H9 (cell line): Measurements from ENCODE around the gene UGT1A8. TPM values are rescaled to one million over a fixed set of nuclear protein-coding genes. Genes with fewer than 3 reads are reported as not detected.

Experiments
- DNase-seq: peaks from one replicate; pipeline ENCODE4 v3.0.0-alpha.2; 2017
- H2AFZ ChIP-seq: one replicate; pipeline ENCODE4 v1.6.1; 2013; ENCODE audit warnings: mild to moderate bottlenecking, low read length, control low read depth, moderate library complexity
- H2AK5ac ChIP-seq: 2 replicates; pipeline ENCODE4 v1.6.1; 2013; ENCODE audit warnings: low read length, control low read depth, mixed read lengths; ENCODE audit not compliant: insufficient read length
- H2BK120ac ChIP-seq: one replicate; pipeline ENCODE4 v1.6.1; 2013; ENCODE audit warnings: low read depth, mild to moderate bottlenecking, low read length, control low read depth, inconsistent platforms; ENCODE audit not compliant: poor library complexity, severe bottlenecking
- H2BK12ac ChIP-seq: 2 replicates; pipeline ENCODE4 v1.6.1; 2013; ENCODE audit warnings: low read length, control low read depth, mixed read lengths, low read depth; ENCODE audit not compliant: insufficient read length
- H2BK15ac ChIP-seq: 2 replicates; pipeline ENCODE4 v1.6.1; 2013; ENCODE audit warnings: low read depth, low read length, control low read depth
- H2BK20ac ChIP-seq: one replicate; pipeline ENCODE4 v1.6.1; 2013; ENCODE audit warnings: low read depth, mild to moderate bottlenecking, low read length, control low read depth, inconsistent platforms; ENCODE audit not compliant: poor library complexity, severe bottlenecking
- H2BK5ac ChIP-seq: 2 replicates; pipeline ENCODE4 v1.6.1; 2013; ENCODE audit warnings: low read length, control low read depth, mixed read lengths; ENCODE audit not compliant: insufficient read length
- H3K14ac ChIP-seq: 2 replicates; pipeline ENCODE4 v1.6.1; 2013; ENCODE audit warnings: low read length, control low read depth; ENCODE audit not compliant: insufficient read depth
- H3K18ac ChIP-seq: 2 replicates; pipeline ENCODE4 v1.6.1; 2013; ENCODE audit warnings: low read depth, mild to moderate bottlenecking, mixed read lengths, low read length, control low read depth; ENCODE audit not compliant: insufficient read length
- H3K23ac ChIP-seq: 2 replicates; pipeline ENCODE4 v1.6.1; 2013; ENCODE audit warnings: low read length, control low read depth, mixed read lengths, low read depth; ENCODE audit not compliant: insufficient read length
- H3K23me2 ChIP-seq: 2 replicates; pipeline ENCODE4 v1.6.1; 2013; ENCODE audit warnings: low read depth, mild to moderate bottlenecking, mixed read lengths, low read length, control low read depth; ENCODE audit not compliant: insufficient read length, poor library complexity, severe bottlenecking
- H3K27ac ChIP-seq: 2 replicates; pipeline ENCODE4 v1.5.1; 2013; ENCODE audit warnings: low read length, control low read depth, mixed read lengths, low read depth; ENCODE audit not compliant: insufficient read length
- H3K27me3 ChIP-seq: 2 replicates; pipeline ENCODE4 v1.6.1; 2013; ENCODE audit warnings: low read length, control low read depth, inconsistent platforms; ENCODE audit not compliant: insufficient read depth
- H3K4ac ChIP-seq: 2 replicates; pipeline ENCODE4 v1.6.1; 2013; ENCODE audit warnings: low read depth, mild to moderate bottlenecking, control low read depth, inconsistent platforms, low read length, moderate library complexity
- H3K4me1 ChIP-seq: 2 replicates; pipeline ENCODE4 v1.6.1; 2013; ENCODE audit warnings: low read length, control low read depth, inconsistent platforms; ENCODE audit not compliant: insufficient read depth
- H3K4me2 ChIP-seq: 2 replicates; pipeline ENCODE4 v1.6.1; 2013; ENCODE audit warnings: low read length, control low read depth, mixed read lengths; ENCODE audit not compliant: insufficient read length, insufficient read depth
- H3K56ac ChIP-seq: 2 replicates; pipeline ENCODE4 v1.6.1; 2013; ENCODE audit warnings: low read depth, mild to moderate bottlenecking, mixed read lengths, low read length, control low read depth; ENCODE audit not compliant: insufficient read length
- H3K79me1 ChIP-seq: 2 replicates; pipeline ENCODE4 v1.6.1; 2013; ENCODE audit warnings: low read depth, mild to moderate bottlenecking, moderate library complexity, low read length, control low read depth, inconsistent platforms; ENCODE audit not compliant: insufficient read depth, poor library complexity, severe bottlenecking
- H3K79me2 ChIP-seq: 2 replicates; pipeline ENCODE4 v1.6.1; 2013; ENCODE audit warnings: low read length, control low read depth, inconsistent platforms; ENCODE audit not compliant: insufficient read depth
- H3K9ac ChIP-seq: 2 replicates; pipeline ENCODE4 v1.6.1; 2013; ENCODE audit warnings: low read length, control low read depth, mixed read lengths; ENCODE audit not compliant: insufficient read length; ENCODE audit errors: extremely low read depth
- H3K9me3 ChIP-seq: one replicate; pipeline ENCODE4 v1.6.1; 2013; ENCODE audit warnings: low read depth, low read length, inconsistent platforms; ENCODE audit not compliant: control insufficient read depth
- H3T11ph ChIP-seq: one replicate; pipeline ENCODE4 v1.6.1; 2013; ENCODE audit warnings: mild to moderate bottlenecking, low read length, control low read depth, inconsistent platforms
- H4K20me1 ChIP-seq: one replicate; pipeline ENCODE4 v1.6.1; 2013; ENCODE audit not compliant: control insufficient read depth, insufficient read length, insufficient read depth
- H4K5ac ChIP-seq: 2 replicates; pipeline ENCODE4 v1.6.1; 2013; ENCODE audit warnings: low read depth, mild to moderate bottlenecking, mixed read lengths, low read length, control low read depth; ENCODE audit not compliant: insufficient read length
- H4K8ac ChIP-seq: replicated peaks from 2 replicates; pipeline ENCODE4 v1.6.1; 2013; ENCODE audit warnings: low read length, control low read depth, mixed read lengths, low read depth; ENCODE audit not compliant: insufficient read length
- H4K91ac ChIP-seq: 2 replicates; pipeline ENCODE4 v1.6.1; 2013; ENCODE audit warnings: low read depth, mild to moderate bottlenecking, moderate library complexity, mixed read lengths, low read length, control low read depth; ENCODE audit not compliant: insufficient read length
- H3K27ac Mint-ChIP-seq, 3 experiments: 2 replicates in 2 of 3; 3 replicates in 1 of 3; pipeline ENCODE4 v1.8.0; 2020 to 2021; ENCODE audit warnings: mixed read lengths in 3 of 3, mild to moderate bottlenecking in 1 of 3, moderate library complexity in 1 of 3
- H3K27me3 Mint-ChIP-seq: 2 replicates; pipeline ENCODE4 v1.8.0; 2021; ENCODE audit warnings: low read depth, mild to moderate bottlenecking, moderate library complexity, mixed read lengths
- H3K36me3 Mint-ChIP-seq, 3 experiments: 2 replicates in 2 of 3; 3 replicates in 1 of 3; pipeline ENCODE4 v1.8.0; 2020 to 2021; ENCODE audit warnings: low read depth in 3 of 3, mixed read lengths in 3 of 3; ENCODE audit not compliant: insufficient read depth in 1 of 3
- H3K4me1 Mint-ChIP-seq, 2 experiments: 2 replicates each; pipeline ENCODE4 v1.8.0; 2020; ENCODE audit warnings: mixed read lengths in 2 of 2
- H3K4me3 Mint-ChIP-seq, 2 experiments: 2 replicates in 1 of 2; 3 replicates in 1 of 2; pipeline ENCODE4 v1.8.0; 2020 to 2021; ENCODE audit warnings: mild to moderate bottlenecking in 2 of 2, mixed read lengths in 2 of 2, moderate library complexity in 1 of 2
- H3K9me3 Mint-ChIP-seq, 2 experiments: 2 replicates in 1 of 2; 3 replicates in 1 of 2; pipeline ENCODE4 v1.8.0; 2020; ENCODE audit warnings: mild to moderate bottlenecking in 2 of 2, mixed read lengths in 2 of 2, moderate library complexity in 1 of 2
- WGBS: extraction: QIAGEN DNeasy Blood & Tissue Kit; methylation state at CpG from one replicate; pipeline ENCODE4 v1.1.7; 2013; ENCODE audit warnings: missing lambda C conversion rate, low lambda C conversion rate, mixed read lengths; ENCODE audit not compliant: insufficient read length; ENCODE audit errors: extremely low coverage; 5-methylcytosine and 5-hydroxymethylcytosine counted together
- total RNA-seq: library from RNA; stranded (reverse); gene quantifications from 2 replicates; pipeline ENCODE4 v1.2.1, GENCODE V29; 2021
- TF ChIP-seq, protein P1 (sequence below): fragments of 200-600 bp; sonication (generic); conservative IDR thresholded peaks from 3 replicates; pipeline ENCODE4 v1.8.0; 2021; ENCODE audit warnings: antibody characterized with exemption, mild to moderate bottlenecking

Gene UGT1A8
- total RNA-seq, 1 experiment from 2014 or later, result not detected

DNA sequence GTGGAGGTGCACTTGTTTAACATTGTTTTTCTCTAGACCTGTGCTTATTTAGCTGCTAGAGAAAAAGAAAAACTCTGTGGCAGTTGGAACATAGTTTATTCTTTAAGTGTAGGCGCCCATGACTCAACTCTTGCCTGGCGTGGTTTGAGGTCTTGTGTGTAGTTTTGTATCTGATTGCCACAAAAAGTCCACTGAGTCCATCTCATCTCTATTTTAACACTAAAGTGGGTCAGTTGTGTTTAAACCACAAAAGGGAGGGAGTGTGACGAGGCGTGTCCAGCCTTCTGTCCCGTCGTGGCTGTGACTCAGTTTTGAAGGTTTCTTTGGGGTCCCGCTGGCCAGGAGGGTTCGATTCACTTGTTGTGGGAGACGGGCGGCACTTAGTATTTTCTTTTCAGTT lies 39.0 kb downstream of the UGT1A8 start:
- no peak overlapping the region for H2BK12ac ChIP-seq
- Mint-ChIP-seq H3K9me3 (no peaks in the 10 kb centered on the region), H3K36me3 (no peaks in the 10 kb centered on the region), H3K27ac (no peak overlapping the region), H3K27me3 (peaks cover 6% of the 10 kb centered on the region), H3K4me3 (no peak overlapping the region), H3K4me1 (no peaks in the 10 kb centered on the region)
- H2BK120ac ChIP-seq, result no peak overlapping the region
- TF ChIP-seq, protein P1, sequence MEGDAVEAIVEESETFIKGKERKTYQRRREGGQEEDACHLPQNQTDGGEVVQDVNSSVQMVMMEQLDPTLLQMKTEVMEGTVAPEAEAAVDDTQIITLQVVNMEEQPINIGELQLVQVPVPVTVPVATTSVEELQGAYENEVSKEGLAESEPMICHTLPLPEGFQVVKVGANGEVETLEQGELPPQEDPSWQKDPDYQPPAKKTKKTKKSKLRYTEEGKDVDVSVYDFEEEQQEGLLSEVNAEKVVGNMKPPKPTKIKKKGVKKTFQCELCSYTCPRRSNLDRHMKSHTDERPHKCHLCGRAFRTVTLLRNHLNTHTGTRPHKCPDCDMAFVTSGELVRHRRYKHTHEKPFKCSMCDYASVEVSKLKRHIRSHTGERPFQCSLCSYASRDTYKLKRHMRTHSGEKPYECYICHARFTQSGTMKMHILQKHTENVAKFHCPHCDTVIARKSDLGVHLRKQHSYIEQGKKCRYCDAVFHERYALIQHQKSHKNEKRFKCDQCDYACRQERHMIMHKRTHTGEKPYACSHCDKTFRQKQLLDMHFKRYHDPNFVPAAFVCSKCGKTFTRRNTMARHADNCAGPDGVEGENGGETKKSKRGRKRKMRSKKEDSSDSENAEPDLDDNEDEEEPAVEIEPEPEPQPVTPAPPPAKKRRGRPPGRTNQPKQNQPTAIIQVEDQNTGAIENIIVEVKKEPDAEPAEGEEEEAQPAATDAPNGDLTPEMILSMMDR, result no peak
- H3K4ac ChIP-seq, result no peak overlapping the region
- no peak overlapping the region for H3K23ac ChIP-seq
- H2BK20ac ChIP-seq, result no peak overlapping the region
- H2BK15ac ChIP-seq, result no peak overlapping the region
- H3K14ac ChIP-seq, result no peak overlapping the region
- H3K4me1 ChIP-seq, result no peaks in the 10 kb centered on the region
- H3K18ac ChIP-seq, result no peak overlapping the region
- no peak overlapping the region for H4K8ac ChIP-seq
- H2BK5ac ChIP-seq, result no peak overlapping the region
- H3K27ac ChIP-seq, result no peak overlapping the region
- H2AK5ac ChIP-seq, result no peak overlapping the region
- H3K79me2 ChIP-seq, result no peaks in the 10 kb centered on the region
- H4K5ac ChIP-seq, result no peak overlapping the region
- H3K56ac ChIP-seq, result no peak overlapping the region
- no peaks in the 10 kb centered on the region for H3K23me2 ChIP-seq
- H3K9ac ChIP-seq, result no peak overlapping the region
- no peak overlapping the region for H4K91ac ChIP-seq
- no CpG with 5 or more reads among the region's 10 CpGs for WGBS
- H2AFZ ChIP-seq, result no peak overlapping the region
- DNase-seq, result no peak
- H3K4me2 ChIP-seq, result no peak overlapping the region
- H4K20me1 ChIP-seq, result no peaks in the 10 kb centered on the region
- no peak overlapping the region for H3T11ph ChIP-seq
- H3K79me1 ChIP-seq, result no peaks in the 10 kb centered on the region
- no peaks in the 10 kb centered on the region for H3K9me3 ChIP-seq
- H3K27me3 ChIP-seq, result no peaks in the 10 kb centered on the region
